HepG2 (cell line): Measurements from ENCODE around the gene COX7A2L.

Experiments
- ARNT2 ChIP-seq: sonication (generic); formaldehyde crosslinking; IDR thresholded peaks from 2 replicates; pipeline ENCODE4 v1.8.0; 2022; ENCODE audit warnings: mild to moderate bottlenecking, low read depth, missing genetic modification reagents, moderate library complexity
- CTCF ChIP-seq: sonication (generic); formaldehyde crosslinking; IDR thresholded peaks from 2 replicates; pipeline ENCODE4 v1.5.0; 2020; ENCODE audit warnings: mild to moderate bottlenecking, missing genetic modification reagents, moderate library complexity
- EZH2 ChIP-seq: conservative IDR thresholded peaks from 2 replicates; pipeline ENCODE4 v1.6.1; 2012; ENCODE audit warnings: mild to moderate bottlenecking, low read depth, low read length, moderate library complexity
- HMG20A ChIP-seq: IDR thresholded peaks from 2 replicates; pipeline ENCODE4 v1.6.1; 2016; ENCODE audit warnings: borderline replicate concordance
- JUN ChIP-seq: sonication (generic); formaldehyde crosslinking; IDR thresholded peaks from 2 replicates; pipeline ENCODE4 v1.4.0; 2020; ENCODE audit warnings: mild to moderate bottlenecking, missing genetic modification reagents
- MEF2D ChIP-seq: sonication (generic); formaldehyde crosslinking; IDR thresholded peaks from 2 replicates; pipeline ENCODE4 v1.5.1; 2020; ENCODE audit warnings: mild to moderate bottlenecking, missing genetic modification reagents
- MNT ChIP-seq: fragments of 450-650 bp; IDR thresholded peaks from 2 replicates; pipeline ENCODE4 v1.6.1; 2016
- NCOA1 ChIP-seq: sonication (generic); formaldehyde crosslinking; IDR thresholded peaks from 2 replicates; pipeline ENCODE4 v1.9.0; 2021; ENCODE audit warnings: missing genetic modification reagents
- U2AF2 ChIP-seq: fragments of 200-400 bp; formaldehyde crosslinking; IDR thresholded peaks from 2 replicates; pipeline ENCODE4 v1.6.1; 2017; ENCODE audit warnings: low read depth, mild to moderate bottlenecking, low read length
- ZC3H13 ChIP-seq: sonication (generic); formaldehyde crosslinking; IDR thresholded peaks from 2 replicates; pipeline ENCODE4 v1.8.1; 2023; ENCODE audit warnings: mild to moderate bottlenecking, missing genetic modification reagents, moderate library complexity
- ZNF331 ChIP-seq: sonication (generic); formaldehyde crosslinking; IDR thresholded peaks from 2 replicates; pipeline ENCODE4 v1.4.0; 2020; ENCODE audit warnings: missing genetic modification reagents
- TF ChIP-seq, protein P1 (sequence below): sonication (generic); formaldehyde crosslinking; IDR thresholded peaks from 2 replicates; pipeline ENCODE4 v1.5.1; 2020; ENCODE audit warnings: mild to moderate bottlenecking, moderate library complexity, missing genetic modification reagents
- TF ChIP-seq, protein P2 (sequence below), 2 experiments: fragments of 450-650 bp in 1 of 2; sonication (generic) in 1 of 2; formaldehyde crosslinking; IDR thresholded peaks; 2 replicates each; pipeline versions ENCODE4 v1.5.0 to v1.8.0; 2020 to 2022; ENCODE audit warnings: mild to moderate bottlenecking in 1 of 2, missing genetic modification reagents in 1 of 2

GRCh38 chr2:42383855-42384530, 23.0 kb upstream of the COX7A2L start:
- TF ChIP-seq, protein P1, sequence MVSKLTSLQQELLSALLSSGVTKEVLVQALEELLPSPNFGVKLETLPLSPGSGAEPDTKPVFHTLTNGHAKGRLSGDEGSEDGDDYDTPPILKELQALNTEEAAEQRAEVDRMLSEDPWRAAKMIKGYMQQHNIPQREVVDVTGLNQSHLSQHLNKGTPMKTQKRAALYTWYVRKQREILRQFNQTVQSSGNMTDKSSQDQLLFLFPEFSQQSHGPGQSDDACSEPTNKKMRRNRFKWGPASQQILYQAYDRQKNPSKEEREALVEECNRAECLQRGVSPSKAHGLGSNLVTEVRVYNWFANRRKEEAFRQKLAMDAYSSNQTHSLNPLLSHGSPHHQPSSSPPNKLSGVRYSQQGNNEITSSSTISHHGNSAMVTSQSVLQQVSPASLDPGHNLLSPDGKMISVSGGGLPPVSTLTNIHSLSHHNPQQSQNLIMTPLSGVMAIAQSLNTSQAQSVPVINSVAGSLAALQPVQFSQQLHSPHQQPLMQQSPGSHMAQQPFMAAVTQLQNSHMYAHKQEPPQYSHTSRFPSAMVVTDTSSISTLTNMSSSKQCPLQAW = no peak
- TF ChIP-seq HMG20A (CRISPR knock-in tag) (no peak), ARNT2 (CRISPR knock-in tag) (no peak), ZC3H13 (CRISPR knock-in tag) (no peak), CTCF (CRISPR knock-in tag) (no peak), MNT (no peak), ZNF331 (no peak), JUN (CRISPR knock-in tag) (no peak), MEF2D (CRISPR knock-in tag) (no peak), U2AF2 (no peak), EZH2 (no peak), NCOA1 (CRISPR knock-in tag) (no peak)
- TF ChIP-seq, protein P2, sequence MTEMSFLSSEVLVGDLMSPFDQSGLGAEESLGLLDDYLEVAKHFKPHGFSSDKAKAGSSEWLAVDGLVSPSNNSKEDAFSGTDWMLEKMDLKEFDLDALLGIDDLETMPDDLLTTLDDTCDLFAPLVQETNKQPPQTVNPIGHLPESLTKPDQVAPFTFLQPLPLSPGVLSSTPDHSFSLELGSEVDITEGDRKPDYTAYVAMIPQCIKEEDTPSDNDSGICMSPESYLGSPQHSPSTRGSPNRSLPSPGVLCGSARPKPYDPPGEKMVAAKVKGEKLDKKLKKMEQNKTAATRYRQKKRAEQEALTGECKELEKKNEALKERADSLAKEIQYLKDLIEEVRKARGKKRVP (CRISPR knock-in tag; IDR thresholded peaks at IDR 0.05) = no peak
